Esophagus muscularis mucosa (tissue), 4 donors: ENCODE results near the gene HSPG2. TPM values are rescaled to one million over a fixed set of nuclear protein-coding genes. Genes with fewer than 3 reads are reported as not detected.

Source experiments
- DNase-seq: peaks from one replicate; pipeline ENCODE4 v3.0.0-alpha.2; 2017; ENCODE audit errors: extremely low spot score
- H3K27ac ChIP-seq, 4 donors: fragments of 200-600 bp; sonication (generic); replicated peaks in 1 of 4; 1 replicate in 3 of 4; 2 replicates in 1 of 4; pipeline ENCODE4 v1.5.1; 2016 to 2019; ENCODE audit warnings: mild to moderate bottlenecking in 1 of 4
- H3K27me3 ChIP-seq, 4 donors: fragments of 200-600 bp; sonication (generic); one replicate each; pipeline versions ENCODE4 v1.5.1 to v1.6.0; 2016 to 2019
- H3K36me3 ChIP-seq, 4 donors: fragments of 200-600 bp; sonication (generic); one replicate each; pipeline ENCODE4 v1.5.1; 2016 to 2019
- H3K4me1 ChIP-seq, 4 donors: fragments of 200-600 bp; sonication (generic); one replicate each; pipeline ENCODE4 v1.5.1; 2016 to 2019
- H3K4me3 ChIP-seq, 4 donors: fragments of 200-600 bp; sonication (generic); 1 replicate in 2 of 4; 2 replicates in 2 of 4; pipeline ENCODE4 v1.5.1; 2016 to 2019; ENCODE audit warnings: mild to moderate bottlenecking in 4 of 4, moderate library complexity in 1 of 4
- H3K9me3 ChIP-seq, 4 donors: fragments of 200-600 bp; sonication (generic); 1 replicate in 3 of 4; 2 replicates in 1 of 4; pipeline ENCODE4 v1.5.1; 2016 to 2019
- CTCF ChIP-seq, 3 experiments: fragments of 200-600 bp in 2 of 3; fragments of 450-650 bp in 1 of 3; sonication (generic) in 2 of 3; IDR thresholded peaks; one replicate each; pipeline ENCODE4 v1.5.1; 2017 to 2019; ENCODE audit warnings: antibody characterized with exemption in 3 of 3, mild to moderate bottlenecking in 2 of 3, moderate library complexity in 1 of 3
- EP300 ChIP-seq: sonication (generic); formaldehyde crosslinking; IDR thresholded peaks from one replicate; pipeline ENCODE4 v1.6.1; 2017; ENCODE audit warnings: antibody characterized with exemption
- POLR2A ChIP-seq: fragments of 450-650 bp; IDR thresholded peaks from one replicate; pipeline ENCODE4 v1.6.1; 2017; ENCODE audit warnings: antibody characterized with exemption, moderate library complexity, mild to moderate bottlenecking, low read depth
- POLR2AphosphoS5 ChIP-seq, 2 donors: sonication (generic); formaldehyde crosslinking; IDR thresholded peaks; one replicate each; pipeline ENCODE4 v1.6.1; 2017; ENCODE audit warnings: antibody characterized with exemption in 2 of 2
- WGBS: methylation state at CpG from one replicate; pipeline ENCODE4 v1.1.5; 2018; 5-methylcytosine and 5-hydroxymethylcytosine counted together
- intact Hi-C: fragments of 100-400 bp; cut with DNase I; formaldehyde crosslinking; loops from one replicate; pipeline ENCODE4 v1.15.1; 2023
- total RNA-seq, 4 donors: library from RNA; depleted of rRNA; stranded (reverse); fragments of >200 nt; gene quantifications; one replicate each; pipeline versions ENCODE4 v1.1.0 to v1.2.1, GENCODE V29; 2016

HSPG2 gene
- total RNA-seq, 4 donors from 2014 or later, result 414 to 1,199 (median 595) TPM

DNA sequence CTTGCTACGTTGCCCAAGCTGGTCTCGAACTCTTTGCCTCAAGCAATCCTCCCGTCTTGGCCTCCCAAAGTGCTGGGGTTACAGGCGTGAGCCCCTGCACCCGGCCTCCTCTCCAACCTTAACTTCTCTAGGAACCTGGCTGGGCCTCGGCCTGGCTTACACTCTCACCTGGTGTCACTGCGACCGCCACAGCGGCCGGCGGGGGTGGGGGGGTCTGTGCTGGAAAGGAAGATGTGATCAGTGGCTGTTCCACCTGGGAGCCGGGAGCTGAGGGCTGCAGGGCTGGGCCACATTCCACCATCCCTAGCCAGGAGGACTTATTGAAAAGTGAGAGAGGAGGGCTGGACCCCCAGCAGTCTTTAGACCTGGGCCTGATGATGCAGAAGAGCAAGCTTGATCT lies 48.6 kb downstream of the HSPG2 start:
- DNase-seq, result no peak
- peaks cover 84 to 100% (median 100%) of the 10 kb centered on the region in 4 donors for H3K36me3 ChIP-seq
- peaks cover 7 to 22% (median 18%) of the 10 kb centered on the region in 4 donors for H3K4me1 ChIP-seq
- intact Hi-C loops, result no loop called here
- 91% methylated on average over 11 of the region's 12 CpGs for WGBS
- H3K27me3 ChIP-seq, result no peaks in the 10 kb centered on the region
- no peaks in the 10 kb centered on the region for H3K9me3 ChIP-seq
- TF ChIP-seq POLR2A (no peak), EP300 (no peak), POLR2AphosphoS5 (IDR thresholded peaks at IDR 0.05) (no peak), CTCF (IDR thresholded peaks at IDR 0.05) (no peak)
- no peak overlapping the region for H3K4me3 ChIP-seq
- peak overlapping the region; percentile 23 to 55 (median 46) for H3K27ac ChIP-seq

DNA sequence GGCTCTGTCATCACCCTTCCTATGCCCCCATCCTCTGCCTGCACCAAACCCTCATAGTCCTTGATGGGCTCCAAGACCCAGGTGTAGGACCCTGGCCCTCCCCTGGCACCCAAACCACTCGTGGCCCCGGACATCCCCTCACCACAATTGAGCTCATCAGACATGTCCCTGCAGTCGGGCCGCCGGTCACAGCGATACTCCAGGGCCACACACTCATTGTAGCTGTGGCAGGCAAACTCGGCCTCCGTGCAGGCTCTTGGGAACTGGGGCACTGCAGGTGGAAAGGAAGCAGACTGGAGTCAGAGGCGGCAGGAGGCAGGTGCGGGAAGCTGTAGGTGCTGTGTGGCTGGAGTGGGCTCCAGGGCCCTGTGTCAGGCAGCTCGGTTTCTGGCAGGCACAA lies 49.3 kb downstream of the HSPG2 start:
- WGBS, result 84% methylated on average over 10 of the region's 11 CpGs
- TF ChIP-seq CTCF (IDR thresholded peaks at IDR 0.05), result no peak
- no peak for TF ChIP-seq POLR2AphosphoS5 (IDR thresholded peaks at IDR 0.05)
- TF ChIP-seq POLR2A, result no peak
- no peak for TF ChIP-seq EP300
- no peaks in the 10 kb centered on the region for H3K9me3 ChIP-seq
- no peak overlapping the region for H3K4me3 ChIP-seq
- H3K27me3 ChIP-seq, result no peaks in the 10 kb centered on the region
- H3K36me3 ChIP-seq, result peaks cover 80 to 100% (median 100%) of the 10 kb centered on the region in 4 donors
- intact Hi-C loops, result no loop called here
- peaks cover under 1 to 18% (median 12%) of the 10 kb centered on the region in 4 donors for H3K4me1 ChIP-seq
- no peak for DNase-seq
- H3K27ac ChIP-seq, result peak overlapping the region; percentile 23 to 55 (median 46)

DNA sequence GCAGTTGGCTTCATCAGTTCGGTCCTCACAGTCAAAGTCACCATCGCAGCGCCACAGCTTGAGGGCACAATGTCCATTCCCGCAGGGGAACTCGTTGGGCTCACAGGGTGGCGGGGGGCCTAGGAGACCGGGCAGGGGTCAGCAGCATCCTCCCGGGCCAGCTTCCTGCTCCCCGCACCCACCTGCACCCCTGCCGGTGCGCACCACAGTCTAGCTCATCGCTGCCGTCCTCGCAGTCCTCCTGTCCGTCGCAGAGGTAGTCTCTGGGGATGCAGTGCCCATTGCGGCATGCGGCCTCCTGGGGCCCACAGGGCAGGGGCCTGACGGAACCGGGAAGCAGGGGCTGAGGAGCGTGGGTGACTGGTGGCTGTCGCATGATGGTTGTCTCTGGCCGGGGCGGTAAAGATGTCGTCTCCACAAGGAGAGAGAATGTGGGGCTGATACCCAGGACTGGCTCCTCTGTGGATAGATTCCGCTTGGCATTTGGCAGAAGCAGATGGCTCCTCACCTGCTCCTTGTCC lies 49.8 kb downstream of the HSPG2 start:
- 92% methylated on average over 18 of the region's 26 CpGs for WGBS
- H3K27me3 ChIP-seq, result no peaks in the 10 kb centered on the region
- H3K4me3 ChIP-seq, result no peak overlapping the region
- H3K27ac ChIP-seq, result peak overlapping the region; percentile 27 to 55 (median 46)
- no peak for DNase-seq
- peaks cover 0 to 15% (median 10%) of the 10 kb centered on the region in 4 donors for H3K4me1 ChIP-seq
- H3K36me3 ChIP-seq, result peaks cover 79 to 100% (median 99%) of the 10 kb centered on the region in 4 donors
- intact Hi-C loops, result no loop called here
- H3K9me3 ChIP-seq, result no peaks in the 10 kb centered on the region
- TF ChIP-seq CTCF (IDR thresholded peaks at IDR 0.05) (no peak), EP300 (no peak), POLR2AphosphoS5 (IDR thresholded peaks at IDR 0.05) (no peak), POLR2A (no peak)

GRCh38 chr1:21886486-21887215 lies 50.5 kb downstream of the HSPG2 start:
- H3K4me3 ChIP-seq, result no peak overlapping the region
- no peak for DNase-seq
- H3K4me1 ChIP-seq, result peaks cover 0 to 14% (median 6%) of the 10 kb centered on the region in 4 donors
- peak overlapping the region; percentile 27 to 55 (median 46) for H3K27ac ChIP-seq
- intact Hi-C loops, result no loop called here
- no peaks in the 10 kb centered on the region for H3K27me3 ChIP-seq
- H3K36me3 ChIP-seq, result peaks cover 80 to 100% (median 99%) of the 10 kb centered on the region in 4 donors
- H3K9me3 ChIP-seq, result no peaks in the 10 kb centered on the region
- WGBS, result 74% methylated on average over 14 of the region's 15 CpGs
- TF ChIP-seq CTCF (IDR thresholded peaks at IDR 0.05) (no peak), EP300 (no peak), POLR2A (no peak), POLR2AphosphoS5 (IDR thresholded peaks at IDR 0.05) (no peak)
